ENCODE results near the gene NMNAT2. TPM values are rescaled to one million over a fixed set of nuclear protein-coding genes. Genes with fewer than 3 reads are reported as not detected.

NMNAT2 gene
- total and polyA plus RNA-seq, 2 of the 8 experiments (the other 6 are each of a cell fraction or from before 2014, with no cell fraction given), result 6.5 to 20.9 TPM

DNA sequence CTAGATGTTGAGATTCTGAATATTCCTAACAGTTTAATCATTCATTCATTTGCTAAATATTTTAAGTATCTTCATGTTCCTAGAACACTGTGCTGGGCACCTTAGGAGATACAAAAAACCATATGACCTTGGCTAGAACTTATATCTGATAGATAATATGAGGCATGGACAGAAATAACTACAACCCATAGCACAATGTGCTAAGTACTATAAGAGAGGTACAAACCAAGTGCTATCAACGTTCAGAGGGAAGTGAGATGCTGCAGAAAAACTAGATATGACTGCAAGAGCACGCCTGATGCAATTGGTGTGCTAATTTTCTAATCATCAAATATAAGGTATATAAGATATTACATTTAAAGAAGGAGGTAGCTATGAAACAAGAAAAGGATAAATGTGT is 10.7 kb downstream of the NMNAT2 start (continued):
- TF ChIP-seq NANOG (IDR thresholded peaks at IDR 0.05; ENCODE audit: insufficient read depth, low read depth, low read length, poor library complexity, severe bottlenecking) (no peak), ZNF274 (IDR thresholded peaks at IDR 0.05; ENCODE audit: borderline replicate concordance, extremely low read depth, low read length) (no peak), EP300 (IDR thresholded peaks at IDR 0.05; ENCODE audit: borderline replicate concordance in 1 of 2, low read depth in 2 of 2, low read length in 2 of 2) (no peak)
